SK-N-SH (cell line): ENCODE data around the gene SEC11A.

Source experiments
- CTCF ChIP-seq: fragments of 200-600 bp; sonication (generic); IDR thresholded peaks from 2 replicates; pipeline ENCODE4 v1.6.1; 2017; ENCODE audit warnings: antibody characterized with exemption, mild to moderate bottlenecking, moderate library complexity
- NRF1 ChIP-seq: IDR thresholded peaks from 2 replicates; pipeline ENCODE4 v1.6.1; 2012; ENCODE audit warnings: low read depth, mild to moderate bottlenecking, low read length
- PBX3 ChIP-seq: IDR thresholded peaks from 2 replicates; pipeline ENCODE4; 2012
- POLR2AphosphoS5 ChIP-seq: IDR thresholded peaks from 2 replicates; pipeline ENCODE4 v1.6.1; 2012; ENCODE audit warnings: low read depth, low read length
- RFX5 ChIP-seq: IDR thresholded peaks from 2 replicates; pipeline ENCODE4 v1.6.1; 2012; ENCODE audit warnings: mild to moderate bottlenecking, improper control_type of control experiment, low read length
- TAF1 ChIP-seq: IDR thresholded peaks from 2 replicates; pipeline ENCODE4 v1.6.1; 2012; ENCODE audit warnings: low read depth, mild to moderate bottlenecking, low read length, moderate library complexity, borderline replicate concordance

- TF ChIP-seq TAF1 (no peak), CTCF (no peak), POLR2AphosphoS5 (no peak), RFX5 (no peak), PBX3 (no peak), NRF1 (no peak)
Observed at GRCh38 chr15:84764989-84765388, 49.0 kb upstream of the SEC11A start.
